GM19238 (cell line): ENCODE measurements around the gene GOT1.

Experiments
- DNase-seq: peaks from one replicate; pipeline ENCODE4 v3.0.0; 2011; ENCODE audit warnings: low spot score; ENCODE audit not compliant: insufficient read length

The GOT1 gene

GRCh38 chr10:99433378-99434020 is 3.1 kb upstream of the GOT1 start:
- no peak for DNase-seq

- DNase-seq, result no peak
Observed at GRCh38 chr10:99432881-99433280, 2.5 kb upstream of the GOT1 start.

GRCh38 chr10:99432047-99432446 is 1.6 kb upstream of the GOT1 start:
- no peak for DNase-seq

- DNase-seq, result no peak
Observed at GRCh38 chr10:99431190-99431760, 851 bp upstream of the GOT1 start.

GRCh38 chr10:99430116-99430450 is 341 bp downstream of the GOT1 start:
- no peak for DNase-seq

GRCh38 chr10:99429517-99430095 is 818 bp downstream of the GOT1 start:
- DNase-seq, result no peak

GRCh38 chr10:99427566-99428190 is 2.7 kb downstream of the GOT1 start:
- no peak for DNase-seq

- DNase-seq, result no peak
Observed at GRCh38 chr10:99426689-99427088, 3.7 kb downstream of the GOT1 start.

- DNase-seq, result no peak
Observed at GRCh38 chr10:99425204-99425603, 5.2 kb downstream of the GOT1 start.

- no peak for DNase-seq
Observed at GRCh38 chr10:99424656-99425055, 5.8 kb downstream of the GOT1 start.

GRCh38 chr10:99422529-99423096 is 7.8 kb downstream of the GOT1 start:
- no peak for DNase-seq

- no peak for DNase-seq
Observed at GRCh38 chr10:99421233-99421739, 9.1 kb downstream of the GOT1 start.

GRCh38 chr10:99419688-99420087 is 10.7 kb downstream of the GOT1 start:
- no peak for DNase-seq

GRCh38 chr10:99418910-99419624 is 11.4 kb downstream of the GOT1 start:
- no peak for DNase-seq

GRCh38 chr10:99412099-99412498 is 18.3 kb downstream of the GOT1 start:
- no peak for DNase-seq

GRCh38 chr10:99411546-99411945 is 18.9 kb downstream of the GOT1 start:
- no peak for DNase-seq

GRCh38 chr10:99410876-99411275 is 19.5 kb downstream of the GOT1 start:
- no peak for DNase-seq

GRCh38 chr10:99410146-99410545 is 20.3 kb downstream of the GOT1 start:
- no peak for DNase-seq

- DNase-seq, result no peak
Observed at GRCh38 chr10:99406149-99406548, 24.3 kb downstream of the GOT1 start.

GRCh38 chr10:99403674-99404073 is 26.8 kb downstream of the GOT1 start:
- DNase-seq, result no peak

GRCh38 chr10:99399664-99400063 is 30.8 kb downstream of the GOT1 start:
- DNase-seq, result no peak

- no peak for DNase-seq
Observed at GRCh38 chr10:99396471-99396870, 34.0 kb downstream of the GOT1 start.
